Activated naive CD4-positive, alpha-beta T cell treated with anti-CD3 and anti-CD28 coated beads, Interleukin-2, amount 50 U/mL, for 16 hours (primary cell): Measurements from ENCODE around the gene SESTD1.

Experiments used
- DNase-seq: peaks from one replicate; pipeline ENCODE4 v3.0.0-alpha.2; 2020

SESTD1 gene

DNA sequence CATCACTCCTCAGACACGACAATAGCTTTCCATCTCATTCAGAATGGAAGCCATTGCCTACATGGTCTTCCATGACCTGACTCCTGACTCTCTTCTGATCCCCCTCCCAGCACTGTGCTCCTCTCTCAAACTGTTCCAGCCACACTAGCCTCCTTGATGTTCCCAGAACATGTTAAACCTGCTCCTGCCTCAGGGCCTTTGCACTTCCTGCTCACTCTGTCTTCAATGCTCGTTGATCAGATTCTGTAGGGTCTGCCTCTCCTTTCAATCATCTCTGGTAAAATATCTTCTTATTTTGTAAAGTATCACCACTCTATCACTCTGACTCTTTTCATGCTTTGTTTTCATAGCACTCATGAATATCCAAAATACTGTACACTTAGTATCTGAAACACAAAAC, 84.9 kb downstream of the SESTD1 start:
- DNase-seq, result no peak

DNA sequence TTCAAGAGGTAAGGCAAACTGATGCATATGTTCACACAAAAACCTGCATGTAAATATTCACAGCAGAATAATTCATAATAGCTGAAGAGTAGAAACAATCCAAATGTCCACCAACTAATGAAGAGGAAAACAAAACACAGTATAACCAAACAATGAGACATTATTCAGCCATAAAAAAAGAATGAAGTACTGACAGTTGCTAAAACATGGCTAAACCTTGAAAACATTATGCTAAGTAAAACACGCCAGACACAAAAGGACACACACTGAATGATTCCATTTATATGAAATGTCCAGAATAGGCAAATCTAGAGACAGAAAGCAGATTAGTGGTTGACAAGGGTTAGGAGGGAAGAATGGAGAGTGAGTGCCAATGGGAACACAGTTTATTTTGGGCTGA, 86.9 kb downstream of the SESTD1 start:
- no peak for DNase-seq

DNA sequence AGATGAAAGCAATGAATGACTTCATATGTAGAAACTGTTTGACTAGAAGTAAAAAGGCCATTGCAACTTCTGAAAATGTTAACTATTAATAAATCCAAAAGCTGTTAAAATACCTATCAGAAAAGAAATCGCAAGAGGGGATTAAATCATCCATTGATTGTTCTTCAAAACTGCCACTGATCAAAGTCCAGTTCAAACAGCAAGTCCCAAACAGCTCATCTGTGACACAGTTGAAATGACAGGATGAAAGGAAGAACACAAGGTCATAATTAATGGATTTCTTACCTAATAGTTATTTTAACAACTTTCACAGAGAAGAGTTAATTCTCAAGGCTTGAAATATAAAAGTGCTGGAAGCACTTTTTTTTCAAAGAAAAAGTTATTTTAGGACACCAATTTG, 90.4 kb downstream of the SESTD1 start:
- no peak for DNase-seq

DNA sequence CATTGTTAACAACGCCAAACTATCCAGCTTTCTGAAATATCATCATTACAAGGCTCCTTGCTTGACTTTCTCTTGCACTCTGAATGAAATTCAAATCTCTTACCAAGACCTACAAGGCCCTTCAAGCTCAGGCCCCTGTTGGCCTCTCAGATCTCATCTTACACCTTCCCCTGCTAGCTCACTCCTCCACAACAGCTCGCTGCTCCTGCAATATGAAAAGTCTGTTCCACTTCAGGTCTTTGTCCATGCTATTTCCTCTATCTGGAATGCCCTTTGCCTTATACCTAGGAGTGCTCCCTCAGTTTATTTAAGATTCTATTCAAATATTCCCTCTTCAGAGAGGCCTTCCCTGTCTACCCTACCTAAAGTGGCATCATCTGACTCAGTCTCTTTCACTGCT, 91.7 kb downstream of the SESTD1 start:
- DNase-seq, result no peak

GRCh38 chr2:179171371-179171770, 93.3 kb downstream of the SESTD1 start:
- DNase-seq, result no peak

- no peak for DNase-seq
These were observed 93.7 kb downstream of the SESTD1 start for GRCh38 chr2:179170901-179171300.

DNA sequence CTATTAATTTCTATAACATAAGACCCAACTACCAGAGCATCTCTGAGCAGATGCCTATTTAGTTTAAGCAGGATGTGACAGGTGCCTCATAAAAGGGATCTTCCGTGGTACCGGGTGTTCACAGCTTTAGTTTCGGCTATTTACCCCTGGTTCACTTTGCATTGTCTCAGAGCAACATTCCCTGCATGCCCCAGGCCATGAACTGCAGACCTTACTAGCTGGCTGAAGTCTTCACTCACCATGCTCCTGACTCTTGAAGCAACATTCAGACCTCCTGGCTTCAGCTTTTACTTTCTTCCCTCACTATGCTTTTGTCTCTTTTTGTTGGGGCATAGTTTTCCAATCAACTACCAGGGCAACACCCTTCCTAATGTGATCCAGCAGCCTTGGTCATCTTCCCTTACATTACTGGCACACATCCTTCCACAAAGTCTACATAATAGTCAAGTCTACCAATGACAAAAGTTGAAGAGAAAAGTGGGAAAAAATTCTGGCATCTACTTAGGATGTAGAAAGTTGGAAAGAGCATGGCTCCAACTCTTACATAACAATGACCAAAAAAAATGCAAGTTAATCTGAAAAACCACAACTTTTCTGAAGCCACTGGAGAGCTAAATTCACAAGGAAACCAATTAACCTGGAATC, 99.2 kb downstream of the SESTD1 start:
- DNase-seq, result no peak

- no peak for DNase-seq
These were observed 123.4 kb downstream of the SESTD1 start for GRCh38 chr2:179141206-179141605.

DNA sequence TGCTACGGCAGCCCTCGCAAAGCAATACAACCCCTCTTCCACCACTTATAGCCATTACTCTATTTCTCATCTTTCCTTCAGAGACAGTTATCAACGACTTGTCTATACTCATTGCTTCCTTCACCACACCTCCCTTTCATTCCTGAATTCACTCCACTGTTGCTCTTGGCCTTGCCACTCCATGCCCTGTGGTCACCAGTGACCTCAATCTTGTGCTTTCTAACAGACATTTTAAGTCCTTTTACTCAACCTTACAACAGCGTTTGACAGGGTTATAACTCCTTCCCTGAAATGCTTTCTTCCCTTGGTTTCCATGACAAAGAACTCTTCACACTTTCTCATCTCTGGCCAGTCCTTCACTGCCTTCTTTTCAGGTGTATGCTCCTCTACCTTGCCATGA, 124.1 kb downstream of the SESTD1 start:
- DNase-seq, result no peak

- no peak for DNase-seq
These were observed 125.1 kb downstream of the SESTD1 start for GRCh38 chr2:179139506-179139905.

DNA sequence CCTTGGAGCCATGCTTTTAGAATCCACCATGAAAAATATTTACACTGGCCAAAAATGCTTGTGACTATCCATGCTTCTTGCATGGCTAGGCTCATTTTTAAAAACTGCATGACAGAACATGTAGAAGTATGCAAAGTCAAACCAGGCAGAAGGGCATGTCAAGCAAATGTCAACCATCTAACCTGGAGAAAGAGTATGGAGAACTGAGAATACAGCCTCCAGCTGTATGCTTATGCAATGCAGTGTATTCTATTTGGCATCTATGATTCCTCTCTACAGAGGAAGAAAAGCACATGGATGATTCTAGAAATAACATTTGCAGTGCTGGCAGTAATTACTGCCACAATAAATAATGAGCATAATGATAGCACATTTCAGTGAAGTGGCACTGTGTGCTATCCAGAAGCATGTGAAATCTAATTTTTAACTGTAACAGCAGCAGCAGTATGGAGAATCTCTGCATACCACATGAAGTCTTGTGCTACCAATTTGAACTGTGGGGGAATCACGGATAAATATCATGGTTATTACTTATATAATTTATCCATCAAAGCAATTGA, 127.4 kb downstream of the SESTD1 start:
- no peak for DNase-seq

GRCh38 chr2:179133016-179133415, 131.6 kb downstream of the SESTD1 start:
- DNase-seq, result no peak

- DNase-seq, result no peak
These were observed 132.6 kb downstream of the SESTD1 start for GRCh38 chr2:179132076-179132475.

DNA sequence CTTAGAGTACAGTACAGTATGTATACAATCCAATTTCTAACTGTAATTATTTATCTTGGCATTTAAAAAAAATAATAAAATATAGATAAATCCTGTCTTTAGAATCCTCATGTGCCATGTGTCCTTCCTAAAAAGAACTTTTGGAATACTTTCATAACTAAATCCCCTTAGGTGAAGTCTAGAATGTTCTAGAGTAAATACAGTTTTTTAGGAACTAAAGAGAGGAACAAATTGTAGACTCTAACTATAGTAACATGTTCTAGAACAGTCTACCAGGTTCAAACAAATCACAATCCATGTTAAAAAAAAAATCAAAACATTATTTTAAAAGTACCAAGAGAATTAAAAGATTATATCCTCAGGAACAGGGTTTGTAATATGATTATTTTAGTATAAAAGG, 134.1 kb downstream of the SESTD1 start:
- DNase-seq, result no peak

DNA sequence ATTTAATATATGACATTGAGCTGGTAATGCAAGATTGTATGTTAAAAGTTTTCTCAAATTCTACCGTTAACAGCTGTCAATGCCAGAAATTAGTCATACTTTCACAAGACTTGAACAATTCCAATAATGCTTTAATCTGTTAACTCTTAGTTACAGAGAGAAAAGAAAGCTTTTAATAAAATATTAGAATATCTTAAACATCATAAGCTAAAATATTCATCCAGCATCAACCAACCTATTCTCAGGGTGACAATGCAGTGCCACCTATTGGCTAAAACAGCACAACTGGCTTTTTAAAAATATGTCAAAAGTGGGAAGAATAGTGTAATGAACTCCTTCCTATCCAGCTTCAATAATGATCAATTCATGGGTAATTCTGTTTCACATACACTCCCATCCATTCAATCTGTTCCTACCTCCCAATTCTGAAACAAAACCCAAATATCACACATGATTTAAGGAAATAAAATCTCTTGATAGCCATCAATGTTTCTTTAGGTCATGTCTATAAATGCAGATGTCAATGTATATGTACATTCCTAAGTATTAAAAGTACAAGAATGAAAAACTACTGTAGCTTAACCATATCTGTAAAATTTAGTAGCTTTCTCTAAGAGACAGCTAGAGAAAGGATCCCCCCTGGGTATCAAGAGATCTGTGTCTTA, 134.9 kb downstream of the SESTD1 start:
- DNase-seq, result no peak

GRCh38 chr2:179125404-179125803, 139.2 kb downstream of the SESTD1 start:
- DNase-seq, result no peak

DNA sequence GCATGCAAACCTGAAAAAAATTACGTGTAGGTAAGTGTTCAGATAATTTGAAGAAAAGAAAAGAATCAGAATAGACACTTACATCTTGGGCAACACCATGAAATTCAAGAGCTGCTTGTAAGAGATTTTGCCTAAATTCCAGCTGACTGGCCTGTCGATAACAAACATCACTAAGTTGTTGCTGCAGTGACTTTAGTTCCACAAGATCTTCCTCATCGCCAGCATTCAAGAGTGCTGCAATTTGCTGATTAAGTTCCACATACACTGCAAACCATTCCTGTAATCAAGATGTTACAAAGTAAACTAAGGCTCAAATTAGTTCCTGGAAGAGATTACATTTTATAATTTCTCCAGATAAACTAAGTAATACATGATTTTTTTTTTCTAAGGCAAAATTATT, 140.3 kb downstream of the SESTD1 start:
- no peak for DNase-seq

DNA sequence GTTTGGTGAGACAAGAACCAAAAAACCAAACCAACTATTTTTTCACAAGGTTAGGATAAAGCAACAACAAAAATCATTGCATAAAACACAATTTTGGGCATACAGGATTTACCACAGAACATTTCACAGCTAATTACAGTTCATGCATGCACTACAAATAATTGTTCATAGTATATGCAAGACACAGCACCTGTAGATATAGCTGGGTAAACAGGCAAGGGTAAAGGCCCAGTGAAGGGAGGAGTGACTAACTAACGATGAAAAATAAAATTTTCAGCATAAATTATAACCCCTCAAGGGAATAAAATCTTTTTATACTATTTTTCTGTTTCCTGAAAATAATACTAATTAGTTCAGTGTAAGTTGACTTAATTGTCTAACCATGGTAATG, 141.4 kb downstream of the SESTD1 start:
- DNase-seq, result no peak

GRCh38 chr2:179107737-179108136, 156.9 kb downstream of the SESTD1 start:
- no peak for DNase-seq

DNA sequence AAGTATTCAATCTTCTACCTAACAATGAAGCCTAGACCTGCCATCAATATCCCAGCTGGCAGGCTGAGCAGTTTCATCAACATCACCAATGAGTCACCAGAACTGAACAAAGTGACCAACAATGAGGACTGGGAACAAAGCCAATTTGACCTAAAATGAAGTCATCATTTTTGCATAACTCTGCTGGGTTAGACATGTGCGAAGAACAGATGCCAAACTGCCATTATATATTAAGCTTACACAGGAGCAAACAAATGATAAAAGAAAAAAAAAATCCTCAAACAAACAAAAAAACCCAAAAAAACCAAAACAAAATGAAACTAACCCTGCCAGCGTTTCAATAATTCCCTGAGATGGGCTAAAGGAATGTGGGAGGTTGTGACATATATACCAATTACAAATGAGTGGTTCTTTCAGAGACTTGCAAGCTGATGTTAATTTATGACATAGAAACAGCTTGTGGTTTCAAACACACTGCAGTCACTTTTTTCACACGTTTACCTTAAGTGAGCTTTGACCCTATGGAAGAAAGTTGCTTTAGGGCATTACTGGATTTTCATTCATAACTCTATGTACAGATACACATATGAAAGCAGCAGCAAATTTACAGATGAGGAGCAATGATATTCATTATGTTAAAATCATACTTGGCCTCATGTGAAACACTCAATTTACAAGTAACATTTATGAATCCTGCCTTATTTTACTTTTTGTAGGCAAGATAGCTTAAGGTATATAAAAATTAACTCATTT, 157.8 kb downstream of the SESTD1 start:
- no peak for DNase-seq

DNA sequence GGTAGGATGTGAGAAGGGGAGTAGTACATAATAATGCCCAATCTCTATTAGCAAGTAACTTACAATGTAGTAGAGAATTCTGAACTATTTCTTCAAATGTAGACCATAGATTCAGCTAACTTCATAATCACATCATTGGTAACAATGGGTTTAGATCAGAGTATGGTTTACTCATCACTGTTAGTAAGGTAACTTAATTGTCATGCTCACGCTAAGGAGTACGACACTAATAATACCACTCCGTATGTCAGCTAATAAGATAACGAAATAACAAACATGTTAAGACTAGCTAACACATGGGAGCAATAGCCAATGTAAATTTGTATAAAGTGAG, 158.3 kb downstream of the SESTD1 start:
- DNase-seq, result no peak

DNA sequence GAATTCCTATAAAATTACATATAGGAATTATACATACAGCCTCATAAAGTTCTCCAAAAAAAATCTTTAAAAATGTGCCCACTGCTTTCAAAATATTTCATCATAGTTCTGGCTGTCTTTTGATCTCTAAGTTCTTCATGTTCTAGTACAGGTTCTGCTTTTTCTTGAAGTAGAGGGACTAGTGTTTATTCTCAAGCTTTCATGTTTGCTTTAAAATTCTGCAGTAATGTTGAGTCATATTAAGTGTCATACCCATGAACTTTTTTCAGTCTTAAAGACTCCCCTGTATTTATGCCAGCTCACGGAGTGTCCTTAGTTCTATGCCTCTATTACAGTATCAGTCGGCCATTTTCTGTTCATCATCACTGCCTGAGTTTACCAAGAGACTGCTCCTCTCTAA, 159.9 kb downstream of the SESTD1 start:
- DNase-seq, result no peak

DNA sequence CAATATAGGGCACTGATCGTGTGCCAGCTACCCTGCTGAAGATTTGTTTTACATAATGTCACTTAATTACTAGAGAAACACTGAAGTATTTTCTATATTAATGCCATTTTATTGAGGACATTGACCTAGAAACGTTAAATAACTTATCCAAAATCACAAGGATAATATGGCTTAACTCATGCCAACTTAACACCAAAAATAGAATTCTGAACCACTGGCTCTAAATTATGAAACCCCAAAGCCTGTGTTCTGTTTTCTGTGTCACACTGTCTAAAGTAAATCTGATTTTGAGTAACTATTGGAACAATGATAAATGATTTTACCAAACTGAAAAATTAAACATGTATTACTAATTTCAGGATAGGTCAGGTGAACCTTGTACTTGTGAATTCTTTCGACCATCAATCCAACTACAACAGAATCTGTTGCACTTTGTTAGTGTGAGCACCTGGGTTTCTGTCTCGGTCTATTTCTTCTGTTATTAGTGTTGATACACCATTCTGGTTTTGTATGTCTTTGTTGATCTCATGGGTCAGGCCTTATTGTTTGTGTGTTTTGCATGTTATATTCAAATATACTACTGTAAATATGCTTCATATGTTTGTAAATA, 166.4 kb downstream of the SESTD1 start:
- no peak for DNase-seq

DNA sequence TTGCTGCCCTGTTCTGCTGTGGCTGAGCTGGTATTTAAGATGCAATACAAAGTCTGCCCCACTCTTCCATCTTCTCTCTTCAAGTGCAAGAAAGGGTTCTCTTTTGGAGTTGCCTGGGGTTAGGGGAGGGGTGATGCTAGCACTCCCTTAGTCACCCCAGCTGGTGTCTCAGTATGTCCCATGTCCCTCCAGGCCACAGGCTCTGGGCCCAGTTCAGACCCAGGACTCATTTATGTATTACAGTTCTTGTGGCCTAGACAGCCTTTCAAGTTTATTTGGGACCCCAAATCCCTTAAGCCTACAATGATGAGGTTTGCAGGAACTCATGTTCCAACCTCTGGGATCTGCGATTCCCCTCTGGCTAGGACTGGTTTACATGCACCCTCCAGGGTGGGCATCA, 167.5 kb downstream of the SESTD1 start:
- DNase-seq, result no peak
